Neuronal stem cell (in vitro differentiated cells): Measurements from ENCODE around the gene C2.
A peak's percentile ranks its signal among the peaks of the same experiment; 100 is the strongest.

ENCODE experiments used
- DNase-seq: peaks from one replicate; pipeline ENCODE4 v3.0.0-alpha.2; 2013; ENCODE audit warnings: low spot score
- H2AFZ ChIP-seq: one replicate; pipeline ENCODE4 v1.6.1; 2013; ENCODE audit warnings: mild to moderate bottlenecking, low read length, inconsistent platforms
- H2AK5ac ChIP-seq: 2 replicates; pipeline ENCODE4 v1.6.1; 2013; ENCODE audit warnings: low read depth, mild to moderate bottlenecking, inconsistent platforms, low read length, moderate library complexity, mixed read lengths
- H2BK120ac ChIP-seq: 2 replicates; pipeline ENCODE4 v1.6.1; 2013; ENCODE audit warnings: low read depth, mild to moderate bottlenecking, inconsistent platforms, low read length, moderate library complexity, mixed read lengths
- H2BK12ac ChIP-seq: one replicate; pipeline ENCODE4 v1.6.1; 2013; ENCODE audit warnings: low read length, inconsistent platforms
- H2BK15ac ChIP-seq: 2 replicates; pipeline ENCODE4 v1.6.1; 2013; ENCODE audit warnings: mild to moderate bottlenecking, low read length, inconsistent platforms, mixed read lengths
- H2BK5ac ChIP-seq: one replicate; pipeline ENCODE4 v1.6.1; 2013; ENCODE audit warnings: inconsistent platforms, mild to moderate bottlenecking, low read length, moderate library complexity
- H3K14ac ChIP-seq: one replicate; pipeline ENCODE4 v1.6.1; 2013; ENCODE audit warnings: low read length, inconsistent platforms
- H3K18ac ChIP-seq: 2 replicates; pipeline ENCODE4 v1.6.1; 2013; ENCODE audit warnings: low read length, inconsistent platforms
- H3K23ac ChIP-seq: 2 replicates; pipeline ENCODE4 v1.6.1; 2013; ENCODE audit warnings: low read depth, mild to moderate bottlenecking, mixed read lengths, low read length, inconsistent platforms; ENCODE audit not compliant: poor library complexity
- H3K27ac ChIP-seq: replicated peaks from 3 replicates; pipeline ENCODE4 v1.5.1; 2013; ENCODE audit warnings: low read length, inconsistent platforms
- H3K27me3 ChIP-seq, 3 experiments: 2 replicates each; pipeline ENCODE4 v1.6.1; 2013; ENCODE audit warnings: low read length in 3 of 3, mild to moderate bottlenecking in 2 of 3, inconsistent platforms in 1 of 3, low read depth in 1 of 3, mixed read lengths in 1 of 3, moderate library complexity in 1 of 3; ENCODE audit not compliant: control insufficient read depth in 3 of 3, insufficient read depth in 3 of 3
- H3K36me3 ChIP-seq, 2 donors: replicated peaks in 1 of 2; 2 replicates each; pipeline ENCODE4 v1.6.1; 2013; ENCODE audit warnings: low read length in 2 of 2; ENCODE audit not compliant: control insufficient read depth in 2 of 2, insufficient read depth in 2 of 2
- H3K4ac ChIP-seq: 2 replicates; pipeline ENCODE4 v1.6.1; 2013; ENCODE audit warnings: inconsistent platforms, mild to moderate bottlenecking, low read length, moderate library complexity
- H3K4me1 ChIP-seq, 2 donors: 1 replicate in 1 of 2; 2 replicates in 1 of 2; pipeline ENCODE4 v1.6.1; 2013; ENCODE audit warnings: low read length in 2 of 2, low read depth in 1 of 2; ENCODE audit not compliant: control insufficient read depth in 2 of 2, insufficient read depth in 1 of 2
- H3K4me2 ChIP-seq: one replicate; pipeline ENCODE4 v1.6.1; 2013; ENCODE audit warnings: mild to moderate bottlenecking, low read length, inconsistent platforms; ENCODE audit not compliant: insufficient read depth, poor library complexity, severe bottlenecking
- H3K4me3 ChIP-seq, 2 donors: 2 replicates each; pipeline ENCODE4 v1.5.1; 2013; ENCODE audit warnings: low read length in 2 of 2, mild to moderate bottlenecking in 2 of 2, inconsistent platforms in 1 of 2, moderate library complexity in 1 of 2
- H3K79me1 ChIP-seq: one replicate; pipeline ENCODE4 v1.6.1; 2013; ENCODE audit warnings: low read depth, mild to moderate bottlenecking, inconsistent platforms, low read length, moderate library complexity
- H3K9ac ChIP-seq: one replicate; pipeline ENCODE4 v1.6.1; 2013; ENCODE audit warnings: mild to moderate bottlenecking, low read depth, low read length, inconsistent platforms; ENCODE audit not compliant: poor library complexity
- H3K9me3 ChIP-seq, 2 donors: replicated peaks in 1 of 2; 2 replicates each; pipeline versions ENCODE3 to v1.6.1; 2013; ENCODE audit warnings: low read length in 2 of 2, mild to moderate bottlenecking in 2 of 2, inconsistent platforms in 1 of 2, low read depth in 1 of 2, mixed read lengths in 1 of 2, moderate library complexity in 1 of 2; ENCODE audit not compliant: control insufficient read depth in 2 of 2, insufficient read depth in 1 of 2
- H4K8ac ChIP-seq: one replicate; pipeline ENCODE4 v1.6.1; 2013; ENCODE audit warnings: low read depth, mild to moderate bottlenecking, inconsistent platforms, low read length, moderate library complexity
- H4K91ac ChIP-seq: one replicate; pipeline ENCODE4 v1.6.1; 2013; ENCODE audit warnings: low read length, low read depth, mild to moderate bottlenecking, inconsistent platforms; ENCODE audit not compliant: poor library complexity
- WGBS, 2 donors: extraction: QIAGEN DNeasy Blood & Tissue Kit; methylation state at CpG; one replicate each; pipeline ENCODE4 v1.1.7; 2013; ENCODE audit warnings: missing lambda C conversion rate in 2 of 2, mixed read lengths in 1 of 2; ENCODE audit not compliant: insufficient read length in 2 of 2, insufficient replicate concordance in 1 of 2; ENCODE audit errors: extremely low coverage in 2 of 2; 5-methylcytosine and 5-hydroxymethylcytosine counted together

The C2 gene

GRCh38 chr6:31956796-31957195, 29.3 kb downstream of the C2 start:
- no peak overlapping the region for H3K4me2 ChIP-seq
- no peak overlapping the region for H3K18ac ChIP-seq
- no peak overlapping the region for H3K14ac ChIP-seq
- no peak overlapping the region for H3K9ac ChIP-seq
- H3K4ac ChIP-seq = no peak overlapping the region
- peaks cover 43 to 72% of the 10 kb centered on the region in 2 donors for H3K36me3 ChIP-seq
- DNase-seq = no peak
- no peak overlapping the region for H2BK120ac ChIP-seq
- H2BK15ac ChIP-seq = no peak overlapping the region
- no peak overlapping the region for H2BK5ac ChIP-seq
- no peaks in the 10 kb centered on the region for H3K9me3 ChIP-seq
- H4K91ac ChIP-seq = no peak overlapping the region
- H3K27ac ChIP-seq = no peak overlapping the region
- H2AK5ac ChIP-seq = no peak overlapping the region
- H3K79me1 ChIP-seq = peaks cover 9% of the 10 kb centered on the region
- no CpG with 5 or more reads among the region's 3 CpGs for WGBS, 2 donors
- peaks cover 9 to 12% of the 10 kb centered on the region in 2 donors for H3K4me1 ChIP-seq
- no peaks in the 10 kb centered on the region for H3K27me3 ChIP-seq
- no peak overlapping the region for H3K23ac ChIP-seq
- no peak overlapping the region for H4K8ac ChIP-seq
- H2BK12ac ChIP-seq = no peak overlapping the region
- peak overlapping the region in 1 of 2 donors; percentile 23 for H3K4me3 ChIP-seq
- no peak overlapping the region for H2AFZ ChIP-seq

DNA sequence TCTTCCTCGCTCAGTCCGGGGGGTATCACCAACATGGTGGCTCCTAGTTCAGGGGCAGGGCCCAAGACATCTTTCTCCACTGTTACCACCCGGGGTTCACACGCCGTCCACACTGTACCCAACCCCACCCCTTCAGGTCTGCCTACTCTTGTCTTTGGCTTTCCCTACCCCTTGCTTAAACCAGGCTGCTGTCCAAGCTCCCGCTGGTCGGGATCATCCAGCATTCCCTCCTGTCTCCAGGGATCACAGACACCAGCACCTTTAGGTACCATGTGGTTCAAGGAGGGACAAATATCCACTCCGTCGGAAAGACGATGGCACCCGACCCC, 30.9 kb downstream of the C2 start:
- Histone ChIP-seq H3K4me2 (peak overlapping the region; percentile 74), H3K4ac (no peak overlapping the region), H4K91ac (no peak overlapping the region), H2AK5ac (no peak overlapping the region), H3K23ac (peak overlapping the region; percentile 94), H3K4me1 (peaks cover 9 to 12% of the 10 kb centered on the region in 2 donors), H2BK15ac (no peak overlapping the region), H2BK5ac (no peak overlapping the region), H2AFZ (peak overlapping the region; percentile 86), H3K18ac (peak overlapping the region; percentile 76), H3K27ac (no peak overlapping the region), H3K9ac (peak overlapping the region; percentile 89), H2BK12ac (no peak overlapping the region), H3K14ac (peak overlapping the region; percentile 22), H3K36me3 (peaks cover 44 to 72% of the 10 kb centered on the region in 2 donors), H3K4me3 (peak overlapping the region; percentile 79 to 83), H2BK120ac (no peak overlapping the region), H4K8ac (no peak overlapping the region), H3K9me3 (no peaks in the 10 kb centered on the region), H3K79me1 (peaks cover 9% of the 10 kb centered on the region), H3K27me3 (no peaks in the 10 kb centered on the region)
- WGBS, 2 donors = no CpG with 5 or more reads among the region's 11 CpGs
- DNase-seq = no peak

- DNase-seq = peak; percentile 96
- H4K91ac ChIP-seq = peak within 1 kb of the TSS; percentile 79
- H2AFZ ChIP-seq = peak within 1 kb of the TSS; percentile 87
- no peaks in the 10 kb centered on the region for H3K27me3 ChIP-seq
- H3K4me3 ChIP-seq = peak within 1 kb of the TSS; percentile 79 to 84
- H3K27ac ChIP-seq = peak within 1 kb of the TSS; percentile 14
- H3K14ac ChIP-seq = peak within 1 kb of the TSS; percentile 22
- no peak within 1 kb of the TSS for H2BK12ac ChIP-seq
- H3K18ac ChIP-seq = peak within 1 kb of the TSS; percentile 76
- H3K79me1 ChIP-seq = peaks cover 9% of the 10 kb centered on the region
- H3K36me3 ChIP-seq = peaks cover 42 to 72% of the 10 kb centered on the region in 2 donors
- no peak within 1 kb of the TSS for H2BK15ac ChIP-seq
- H4K8ac ChIP-seq = peak within 1 kb of the TSS; percentile 20
- H2BK120ac ChIP-seq = no peak within 1 kb of the TSS
- peak within 1 kb of the TSS; percentile 89 for H3K9ac ChIP-seq
- H2AK5ac ChIP-seq = peak within 1 kb of the TSS; percentile 72
- H3K4ac ChIP-seq = no peak within 1 kb of the TSS
- H3K23ac ChIP-seq = peak within 1 kb of the TSS; percentile 94
- peaks cover 9 to 12% of the 10 kb centered on the region in 2 donors for H3K4me1 ChIP-seq
- no peaks in the 10 kb centered on the region for H3K9me3 ChIP-seq
- peak within 1 kb of the TSS; percentile 77 for H3K4me2 ChIP-seq
- WGBS, 2 donors = no CpG with 5 or more reads among the region's 59 CpGs
- no peak within 1 kb of the TSS for H2BK5ac ChIP-seq
These were observed 31.5 kb downstream of the C2 start, which contains the start of the genes NELFE and SKIC2 for GRCh38 chr6:31958741-31959739. Gene NELFE (minus strand): TSS chr6:31958971. CDS start chr6:31958446, 525 bp downstream. Gene SKIC2 (plus strand): TSS chr6:31959175. CDS start chr6:31959193, 18 bp downstream.

GRCh38 chr6:31961616-31962015, 34.1 kb downstream of the C2 start:
- Histone ChIP-seq H2BK120ac (no peak overlapping the region), H3K4ac (no peak overlapping the region), H3K9ac (no peak overlapping the region), H3K79me1 (peaks cover 9% of the 10 kb centered on the region), H3K27ac (no peak overlapping the region), H2AFZ (no peak overlapping the region), H3K23ac (no peak overlapping the region), H3K4me1 (peaks cover 9 to 12% of the 10 kb centered on the region in 2 donors), H4K91ac (no peak overlapping the region), H3K18ac (no peak overlapping the region), H2BK12ac (no peak overlapping the region), H2AK5ac (no peak overlapping the region), H2BK5ac (no peak overlapping the region), H4K8ac (no peak overlapping the region), H3K14ac (no peak overlapping the region), H3K4me2 (no peak overlapping the region), H3K36me3 (peaks cover 45 to 72% of the 10 kb centered on the region in 2 donors), H3K27me3 (no peaks in the 10 kb centered on the region), H3K4me3 (no peak overlapping the region), H2BK15ac (no peak overlapping the region), H3K9me3 (no peaks in the 10 kb centered on the region)
- DNase-seq = no peak
- WGBS, 2 donors = no CpG with 5 or more reads among the region's 12 CpGs
